ENCODE data around the gene RPA3.
A peak's percentile ranks its signal among the peaks of the same experiment; 100 is the strongest.

The RPA3 gene

DNA sequence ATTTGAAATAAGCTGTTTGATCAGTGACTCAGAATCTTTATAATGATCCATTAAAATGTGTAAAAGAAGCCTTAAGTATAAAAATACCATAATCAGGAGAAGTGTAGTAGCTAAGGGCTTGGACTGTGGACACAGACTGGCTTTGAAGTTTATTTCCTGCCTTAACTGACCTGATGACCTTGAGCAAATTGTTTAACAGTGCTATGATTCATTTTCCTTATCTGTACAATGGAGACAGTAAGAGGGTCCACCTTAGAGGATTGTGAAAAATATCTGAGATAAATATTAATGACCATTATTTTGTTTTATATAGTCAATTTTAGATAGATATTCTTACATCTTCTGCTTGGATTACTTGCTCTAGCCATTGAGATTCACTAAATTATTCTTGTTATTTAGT is 13.3 kb upstream of the RPA3 start:
- DNase-seq, result no peak

DNA sequence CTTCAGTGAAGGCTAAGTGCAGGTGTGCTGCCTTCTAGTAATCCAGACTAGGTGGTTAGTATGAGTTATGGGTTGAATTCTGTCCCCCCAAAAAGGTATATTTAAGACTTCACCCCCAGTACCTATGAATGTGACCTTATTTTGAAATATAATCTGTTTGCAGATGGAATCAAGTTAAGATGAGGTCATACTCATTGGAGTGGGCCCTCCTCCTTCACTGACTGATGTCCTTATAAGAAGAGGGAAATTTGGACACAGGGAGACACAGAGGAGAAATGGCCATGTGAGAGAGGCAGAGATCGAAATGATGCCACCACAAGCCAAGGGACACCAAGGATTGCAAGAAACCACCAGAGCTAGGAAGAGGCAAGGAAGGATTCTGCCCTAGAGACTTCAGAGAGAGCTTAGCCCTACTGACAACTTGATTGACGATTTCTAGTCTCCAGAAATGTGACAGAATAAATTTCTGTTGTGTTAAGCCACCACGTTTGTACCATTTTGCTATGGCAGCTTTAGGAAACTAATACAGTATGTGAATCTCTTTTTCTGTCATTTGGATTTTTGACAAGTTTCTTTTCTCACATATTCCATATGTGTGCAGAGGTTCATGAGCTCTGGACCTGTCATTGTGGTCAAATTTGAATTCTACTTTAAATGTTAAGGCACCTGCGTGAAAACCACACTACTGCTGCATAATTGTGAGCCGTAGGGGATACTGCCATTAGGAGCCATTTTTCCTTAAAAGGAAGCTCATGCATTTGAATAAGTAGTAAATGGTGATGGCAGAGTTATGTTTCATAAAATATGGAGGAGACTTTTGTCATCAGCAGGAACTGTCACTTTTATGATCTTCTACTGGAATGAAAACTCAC is 2.6 kb upstream of the RPA3 start:
- no peak for DNase-seq

GRCh38 chr7:7720193-7720592 is 1.8 kb upstream of the RPA3 start:
- DNase-seq, result peak; percentile 10

- DNase-seq, result peak; percentile 91
These were observed 829 bp upstream of the RPA3 start for GRCh38 chr7:7719236-7719635.

DNA sequence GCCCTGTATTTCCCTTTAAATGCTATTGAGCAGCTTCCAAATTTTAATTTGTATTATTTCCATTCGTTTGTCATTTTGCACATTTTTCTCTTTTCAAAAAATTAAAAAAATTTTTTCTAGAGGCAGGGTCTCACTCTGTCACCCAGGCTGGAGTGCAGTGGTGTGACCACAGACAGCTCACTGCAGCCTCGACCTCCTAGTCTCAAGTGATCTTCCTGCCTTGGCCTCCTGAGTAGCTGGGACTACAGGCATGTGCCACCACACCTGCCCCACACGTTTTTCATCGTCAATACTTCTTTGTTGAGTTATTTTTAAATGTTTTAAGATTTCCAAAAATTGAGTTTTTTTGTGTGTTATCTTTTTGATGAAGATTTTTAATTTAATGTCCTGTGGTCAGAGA is 4.7 kb downstream of the RPA3 start:
- DNase-seq, result no peak

GRCh38 chr7:7710469-7710868 is 7.9 kb downstream of the RPA3 start:
- DNase-seq, result no peak

DNA sequence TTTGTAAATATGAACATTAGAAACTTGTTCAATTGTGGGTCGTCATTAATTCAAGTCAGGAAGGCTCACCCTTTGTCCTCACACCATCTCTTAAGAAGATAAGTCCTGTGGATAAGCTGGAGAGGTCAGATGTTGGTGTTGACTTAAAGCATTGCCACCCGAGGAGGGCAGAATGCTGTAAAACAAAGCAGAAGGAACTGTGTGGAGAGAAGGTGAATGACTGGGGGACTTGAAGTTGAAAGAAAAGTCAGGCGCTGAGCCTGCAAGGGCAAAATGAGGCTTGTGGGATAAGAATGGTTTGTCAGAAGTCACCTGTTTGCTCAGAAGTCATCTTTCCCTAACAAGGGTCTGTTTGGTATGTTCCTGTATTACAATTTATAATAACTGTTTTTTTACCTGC is 9.1 kb downstream of the RPA3 start:
- no peak for DNase-seq

DNA sequence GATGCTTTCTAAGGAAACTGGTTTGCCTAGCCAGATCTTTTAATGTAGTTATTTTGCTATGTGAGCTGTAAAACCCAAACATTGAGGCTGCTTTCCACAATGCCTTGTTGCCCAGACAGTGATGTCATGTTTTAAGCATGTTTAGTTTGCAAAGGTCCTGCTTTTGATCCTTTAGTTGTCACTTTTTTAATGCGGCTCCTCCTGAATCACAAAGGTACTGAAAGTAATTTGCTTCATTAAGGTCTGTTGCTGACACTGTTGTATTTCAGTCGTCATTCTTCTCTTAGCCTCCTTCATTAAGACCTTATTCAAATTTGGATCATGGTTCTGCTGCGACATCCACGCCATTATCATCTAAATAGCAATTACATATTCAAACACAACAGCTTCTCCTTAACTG is 10.6 kb downstream of the RPA3 start:
- peak; percentile 15 for DNase-seq

GRCh38 chr7:7707246-7707645 is 11.2 kb downstream of the RPA3 start:
- DNase-seq, result no peak

DNA sequence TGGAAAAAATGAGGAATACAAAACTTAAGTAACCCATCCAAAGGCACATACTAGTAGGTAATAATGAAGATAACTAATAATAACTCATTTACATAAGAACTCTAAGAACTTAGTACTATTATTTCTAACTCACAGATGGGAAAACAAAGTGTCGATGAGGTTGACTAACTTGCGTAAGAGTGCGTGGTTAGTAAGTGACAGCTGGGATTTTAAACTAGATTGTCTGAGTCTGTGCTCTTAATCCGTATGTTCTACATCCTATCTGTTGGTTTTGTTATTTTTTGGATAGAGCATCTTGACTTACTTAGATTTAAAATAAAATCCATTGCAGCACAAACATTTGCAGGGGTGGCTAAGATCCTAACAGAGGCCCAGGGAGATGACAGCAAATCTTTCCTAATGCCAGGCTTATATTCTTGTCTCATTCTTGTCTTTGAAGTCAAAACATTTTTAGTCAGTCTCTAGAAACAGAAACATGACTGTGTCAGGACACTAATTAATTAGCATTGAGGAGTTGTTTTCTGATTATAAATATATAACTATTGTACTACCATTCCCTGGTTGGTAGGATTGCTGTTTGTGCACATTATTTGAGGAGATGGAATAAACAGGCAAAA is 11.7 kb downstream of the RPA3 start:
- no peak for DNase-seq

GRCh38 chr7:7706101-7706511 is 12.3 kb downstream of the RPA3 start:
- no peak for DNase-seq

DNA sequence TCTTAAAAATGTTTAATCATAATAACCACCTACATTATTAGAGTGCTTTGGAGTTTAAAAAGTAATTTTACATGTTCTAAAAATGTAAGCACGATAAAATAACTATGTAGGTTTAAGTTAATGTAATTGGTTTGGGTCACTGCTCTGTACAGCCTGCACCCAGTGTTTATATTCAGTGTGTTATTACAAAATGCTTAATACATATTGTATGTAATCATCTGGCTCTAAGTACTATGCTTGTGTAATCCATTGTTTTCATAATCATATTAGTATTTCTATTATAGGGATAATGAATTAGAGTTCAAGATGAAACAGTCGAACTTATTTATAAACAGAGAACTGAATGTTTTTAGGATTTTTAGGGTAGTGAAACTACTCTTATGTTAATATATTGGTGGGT is 13.1 kb downstream of the RPA3 start:
- DNase-seq, result no peak

- no peak for DNase-seq
These were observed 13.5 kb downstream of the RPA3 start for GRCh38 chr7:7704867-7705266.

GRCh38 chr7:7703427-7703826 is 15.0 kb downstream of the RPA3 start:
- no peak for DNase-seq

DNA sequence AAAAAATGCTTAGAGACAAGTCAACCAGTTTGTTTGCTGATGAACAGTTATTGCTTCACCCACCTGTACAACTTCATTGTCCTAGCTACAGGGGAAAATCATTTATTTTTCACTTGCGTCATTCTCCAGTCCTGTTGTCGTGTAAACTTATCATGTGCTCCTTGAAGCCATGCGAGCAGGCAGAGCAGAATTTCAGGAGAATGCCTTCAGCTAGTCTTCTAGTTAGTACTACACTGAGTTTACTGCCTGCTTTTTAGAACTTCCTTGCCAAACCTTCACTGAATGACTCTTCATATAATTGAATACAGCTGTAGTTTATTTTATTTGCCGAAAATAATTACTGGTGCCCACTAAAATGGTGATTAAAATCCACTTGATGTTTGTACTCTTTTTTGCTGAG is 15.6 kb downstream of the RPA3 start:
- peak; percentile 9 for DNase-seq

- no peak for DNase-seq
These were observed 16.9 kb downstream of the RPA3 start for GRCh38 chr7:7701527-7701926.

GRCh38 chr7:7699970-7700369 is 18.4 kb downstream of the RPA3 start:
- DNase-seq, result no peak

DNA sequence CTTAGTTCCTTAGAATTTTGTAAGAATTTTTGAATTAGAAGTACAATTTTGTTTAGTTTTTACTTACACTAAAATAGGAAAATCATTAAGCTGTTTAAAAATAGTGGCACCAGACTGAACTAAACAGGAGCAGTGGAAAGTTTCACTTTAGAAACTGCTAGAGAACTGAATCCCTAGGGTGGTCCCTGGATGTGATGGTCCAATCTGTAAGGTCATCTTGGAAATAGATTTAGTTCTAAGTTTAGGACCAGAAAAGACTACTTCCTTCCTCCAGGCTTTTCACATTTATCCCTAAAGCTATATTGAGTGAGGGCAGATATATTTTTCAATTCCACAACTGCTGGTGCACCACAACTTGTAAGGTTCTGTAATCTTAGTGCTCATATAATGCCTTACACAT is 19.0 kb downstream of the RPA3 start:
- DNase-seq, result no peak

GRCh38 chr7:7698930-7699329 is 19.5 kb downstream of the RPA3 start:
- DNase-seq, result no peak

- no peak for DNase-seq
These were observed 21.8 kb downstream of the RPA3 start for GRCh38 chr7:7696458-7697119.

GRCh38 chr7:7695111-7695817 is 23.1 kb downstream of the RPA3 start:
- no peak for DNase-seq

- no peak for DNase-seq
These were observed 23.9 kb downstream of the RPA3 start for GRCh38 chr7:7694542-7694941.

GRCh38 chr7:7693881-7694280 is 24.5 kb downstream of the RPA3 start:
- no peak for DNase-seq

GRCh38 chr7:7688956-7689355 is 29.5 kb downstream of the RPA3 start:
- no peak for DNase-seq

Measured in NCI-H774 (cell line).